ENCODE results near the gene CACNA1G.

DNA sequence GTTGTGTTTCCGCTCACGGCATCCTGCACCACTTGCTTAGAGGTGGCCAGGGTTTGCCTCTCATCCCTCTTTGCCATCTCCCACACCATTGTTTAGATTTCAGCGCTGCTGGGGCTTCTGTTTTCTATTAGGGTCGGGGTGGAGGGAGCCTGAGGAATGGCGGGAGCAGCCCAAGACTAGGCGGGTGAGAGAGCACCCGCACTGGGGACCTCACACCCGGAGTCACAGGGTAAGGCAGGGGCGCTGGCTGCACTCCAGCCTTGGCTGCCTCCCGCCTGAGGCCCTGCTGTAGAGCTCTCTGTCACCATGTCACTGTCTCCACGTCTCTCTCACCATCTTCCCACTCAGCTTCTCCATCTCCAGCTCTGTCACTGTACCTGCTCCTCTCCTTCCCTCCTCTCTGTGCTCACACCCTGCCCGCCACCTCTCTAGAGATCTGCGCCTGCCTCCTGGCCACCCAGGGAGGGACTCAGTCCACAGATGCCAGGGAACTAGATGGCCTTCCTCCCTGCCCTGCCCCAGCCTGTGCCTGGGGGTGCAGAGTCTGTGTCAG is 41.4 kb downstream of the CACNA1G start:
- TF ChIP-seq EGR1 (IDR thresholded peaks at IDR 0.05; ENCODE audit: low read depth in 2 of 2) (no peak), TAF1 (conservative IDR thresholded peaks at IDR 0.05) (no peak), JUND (IDR thresholded peaks at IDR 0.05) (no peak), RAD21 (IDR thresholded peaks at IDR 0.05) (no peak)
- TF ChIP-seq, protein P1, sequence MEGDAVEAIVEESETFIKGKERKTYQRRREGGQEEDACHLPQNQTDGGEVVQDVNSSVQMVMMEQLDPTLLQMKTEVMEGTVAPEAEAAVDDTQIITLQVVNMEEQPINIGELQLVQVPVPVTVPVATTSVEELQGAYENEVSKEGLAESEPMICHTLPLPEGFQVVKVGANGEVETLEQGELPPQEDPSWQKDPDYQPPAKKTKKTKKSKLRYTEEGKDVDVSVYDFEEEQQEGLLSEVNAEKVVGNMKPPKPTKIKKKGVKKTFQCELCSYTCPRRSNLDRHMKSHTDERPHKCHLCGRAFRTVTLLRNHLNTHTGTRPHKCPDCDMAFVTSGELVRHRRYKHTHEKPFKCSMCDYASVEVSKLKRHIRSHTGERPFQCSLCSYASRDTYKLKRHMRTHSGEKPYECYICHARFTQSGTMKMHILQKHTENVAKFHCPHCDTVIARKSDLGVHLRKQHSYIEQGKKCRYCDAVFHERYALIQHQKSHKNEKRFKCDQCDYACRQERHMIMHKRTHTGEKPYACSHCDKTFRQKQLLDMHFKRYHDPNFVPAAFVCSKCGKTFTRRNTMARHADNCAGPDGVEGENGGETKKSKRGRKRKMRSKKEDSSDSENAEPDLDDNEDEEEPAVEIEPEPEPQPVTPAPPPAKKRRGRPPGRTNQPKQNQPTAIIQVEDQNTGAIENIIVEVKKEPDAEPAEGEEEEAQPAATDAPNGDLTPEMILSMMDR (IDR thresholded peaks at IDR 0.05; ENCODE audit: low read depth, low read length, missing input control): no peak
- TF ChIP-seq, protein P2, sequence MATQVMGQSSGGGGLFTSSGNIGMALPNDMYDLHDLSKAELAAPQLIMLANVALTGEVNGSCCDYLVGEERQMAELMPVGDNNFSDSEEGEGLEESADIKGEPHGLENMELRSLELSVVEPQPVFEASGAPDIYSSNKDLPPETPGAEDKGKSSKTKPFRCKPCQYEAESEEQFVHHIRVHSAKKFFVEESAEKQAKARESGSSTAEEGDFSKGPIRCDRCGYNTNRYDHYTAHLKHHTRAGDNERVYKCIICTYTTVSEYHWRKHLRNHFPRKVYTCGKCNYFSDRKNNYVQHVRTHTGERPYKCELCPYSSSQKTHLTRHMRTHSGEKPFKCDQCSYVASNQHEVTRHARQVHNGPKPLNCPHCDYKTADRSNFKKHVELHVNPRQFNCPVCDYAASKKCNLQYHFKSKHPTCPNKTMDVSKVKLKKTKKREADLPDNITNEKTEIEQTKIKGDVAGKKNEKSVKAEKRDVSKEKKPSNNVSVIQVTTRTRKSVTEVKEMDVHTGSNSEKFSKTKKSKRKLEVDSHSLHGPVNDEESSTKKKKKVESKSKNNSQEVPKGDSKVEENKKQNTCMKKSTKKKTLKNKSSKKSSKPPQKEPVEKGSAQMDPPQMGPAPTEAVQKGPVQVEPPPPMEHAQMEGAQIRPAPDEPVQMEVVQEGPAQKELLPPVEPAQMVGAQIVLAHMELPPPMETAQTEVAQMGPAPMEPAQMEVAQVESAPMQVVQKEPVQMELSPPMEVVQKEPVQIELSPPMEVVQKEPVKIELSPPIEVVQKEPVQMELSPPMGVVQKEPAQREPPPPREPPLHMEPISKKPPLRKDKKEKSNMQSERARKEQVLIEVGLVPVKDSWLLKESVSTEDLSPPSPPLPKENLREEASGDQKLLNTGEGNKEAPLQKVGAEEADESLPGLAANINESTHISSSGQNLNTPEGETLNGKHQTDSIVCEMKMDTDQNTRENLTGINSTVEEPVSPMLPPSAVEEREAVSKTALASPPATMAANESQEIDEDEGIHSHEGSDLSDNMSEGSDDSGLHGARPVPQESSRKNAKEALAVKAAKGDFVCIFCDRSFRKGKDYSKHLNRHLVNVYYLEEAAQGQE (IDR thresholded peaks at IDR 0.05): no peak
- TF ChIP-seq, protein P3, sequence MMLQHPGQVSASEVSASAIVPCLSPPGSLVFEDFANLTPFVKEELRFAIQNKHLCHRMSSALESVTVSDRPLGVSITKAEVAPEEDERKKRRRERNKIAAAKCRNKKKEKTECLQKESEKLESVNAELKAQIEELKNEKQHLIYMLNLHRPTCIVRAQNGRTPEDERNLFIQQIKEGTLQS (IDR thresholded peaks at IDR 0.05): no peak

Data from liver (tissue), 3 donors.